ENCODE results near the gene FEZ2.

GRCh38 chr2:36613801-36614200 is 15.8 kb upstream of the FEZ2 start:
- TF ChIP-seq MAX (CRISPR knock-in tag; IDR thresholded peaks at IDR 0.05) = no peak
- TF ChIP-seq, protein P1, sequence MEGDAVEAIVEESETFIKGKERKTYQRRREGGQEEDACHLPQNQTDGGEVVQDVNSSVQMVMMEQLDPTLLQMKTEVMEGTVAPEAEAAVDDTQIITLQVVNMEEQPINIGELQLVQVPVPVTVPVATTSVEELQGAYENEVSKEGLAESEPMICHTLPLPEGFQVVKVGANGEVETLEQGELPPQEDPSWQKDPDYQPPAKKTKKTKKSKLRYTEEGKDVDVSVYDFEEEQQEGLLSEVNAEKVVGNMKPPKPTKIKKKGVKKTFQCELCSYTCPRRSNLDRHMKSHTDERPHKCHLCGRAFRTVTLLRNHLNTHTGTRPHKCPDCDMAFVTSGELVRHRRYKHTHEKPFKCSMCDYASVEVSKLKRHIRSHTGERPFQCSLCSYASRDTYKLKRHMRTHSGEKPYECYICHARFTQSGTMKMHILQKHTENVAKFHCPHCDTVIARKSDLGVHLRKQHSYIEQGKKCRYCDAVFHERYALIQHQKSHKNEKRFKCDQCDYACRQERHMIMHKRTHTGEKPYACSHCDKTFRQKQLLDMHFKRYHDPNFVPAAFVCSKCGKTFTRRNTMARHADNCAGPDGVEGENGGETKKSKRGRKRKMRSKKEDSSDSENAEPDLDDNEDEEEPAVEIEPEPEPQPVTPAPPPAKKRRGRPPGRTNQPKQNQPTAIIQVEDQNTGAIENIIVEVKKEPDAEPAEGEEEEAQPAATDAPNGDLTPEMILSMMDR (IDR thresholded peaks at IDR 0.05) = no peak
- TF ChIP-seq SP1 (CRISPR knock-in tag; conservative IDR thresholded peaks at IDR 0.05) = no peak

All from WTC11 (cell line).